Measurements from ENCODE around the gene KCNS1. TPM values are rescaled to one million over a fixed set of nuclear protein-coding genes. Genes with fewer than 3 reads are reported as not detected.

KCNS1 gene
- total RNA-seq, 1 experiment from 2014 or later = not detected

DNA sequence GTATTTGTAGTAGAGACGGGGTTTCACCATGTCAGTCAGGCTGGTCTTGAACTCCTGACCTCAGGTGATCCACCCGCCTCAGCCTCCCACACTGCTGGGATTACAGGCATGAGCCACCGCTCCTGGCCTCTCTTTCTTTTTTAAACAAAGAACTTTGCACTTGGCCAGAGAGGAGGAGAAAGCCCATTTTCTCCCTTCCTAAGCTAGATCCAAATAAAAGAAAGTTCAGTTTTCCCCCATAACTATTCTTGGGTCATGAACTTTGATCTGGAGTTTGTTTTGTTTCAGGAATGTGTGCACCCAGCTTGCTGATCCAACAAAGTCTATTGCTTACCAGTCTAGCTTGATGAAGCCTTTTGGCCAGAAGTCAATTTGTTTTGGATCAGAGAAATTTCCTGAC is 23.4 kb downstream of the KCNS1 start:
- BruUV-seq (replicated peaks) = no TSS peak
- H3K27ac ChIP-seq (ENCODE audit: low read length) = no peak overlapping the region
- no peak for ATAC-seq
- POLR2A ChIA-PET = interaction anchor here (0.7 kb wide), 1 partner anchor 125 kb away, joined by 8 read pairs; no protein-coding TSS in a partner anchor
- TF ChIP-seq, protein P1, sequence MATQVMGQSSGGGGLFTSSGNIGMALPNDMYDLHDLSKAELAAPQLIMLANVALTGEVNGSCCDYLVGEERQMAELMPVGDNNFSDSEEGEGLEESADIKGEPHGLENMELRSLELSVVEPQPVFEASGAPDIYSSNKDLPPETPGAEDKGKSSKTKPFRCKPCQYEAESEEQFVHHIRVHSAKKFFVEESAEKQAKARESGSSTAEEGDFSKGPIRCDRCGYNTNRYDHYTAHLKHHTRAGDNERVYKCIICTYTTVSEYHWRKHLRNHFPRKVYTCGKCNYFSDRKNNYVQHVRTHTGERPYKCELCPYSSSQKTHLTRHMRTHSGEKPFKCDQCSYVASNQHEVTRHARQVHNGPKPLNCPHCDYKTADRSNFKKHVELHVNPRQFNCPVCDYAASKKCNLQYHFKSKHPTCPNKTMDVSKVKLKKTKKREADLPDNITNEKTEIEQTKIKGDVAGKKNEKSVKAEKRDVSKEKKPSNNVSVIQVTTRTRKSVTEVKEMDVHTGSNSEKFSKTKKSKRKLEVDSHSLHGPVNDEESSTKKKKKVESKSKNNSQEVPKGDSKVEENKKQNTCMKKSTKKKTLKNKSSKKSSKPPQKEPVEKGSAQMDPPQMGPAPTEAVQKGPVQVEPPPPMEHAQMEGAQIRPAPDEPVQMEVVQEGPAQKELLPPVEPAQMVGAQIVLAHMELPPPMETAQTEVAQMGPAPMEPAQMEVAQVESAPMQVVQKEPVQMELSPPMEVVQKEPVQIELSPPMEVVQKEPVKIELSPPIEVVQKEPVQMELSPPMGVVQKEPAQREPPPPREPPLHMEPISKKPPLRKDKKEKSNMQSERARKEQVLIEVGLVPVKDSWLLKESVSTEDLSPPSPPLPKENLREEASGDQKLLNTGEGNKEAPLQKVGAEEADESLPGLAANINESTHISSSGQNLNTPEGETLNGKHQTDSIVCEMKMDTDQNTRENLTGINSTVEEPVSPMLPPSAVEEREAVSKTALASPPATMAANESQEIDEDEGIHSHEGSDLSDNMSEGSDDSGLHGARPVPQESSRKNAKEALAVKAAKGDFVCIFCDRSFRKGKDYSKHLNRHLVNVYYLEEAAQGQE (IDR thresholded peaks at IDR 0.05; ENCODE audit: insufficient read depth in 1 of 2, low read depth in 2 of 2, low read length in 1 of 2) = no peak
- TF ChIP-seq TCF7L2 (IDR thresholded peaks at IDR 0.05; ENCODE audit: low read depth, low read length) (no peak), POLR2AphosphoS5 (IDR thresholded peaks at IDR 0.05; ENCODE audit: low read depth, low read length) (no peak), CTCF (IDR thresholded peaks at IDR 0.05) (no peak), SIN3A (IDR thresholded peaks at IDR 0.05; ENCODE audit: borderline replicate concordance, insufficient read depth, low read depth, low read length) (no peak)
- intact Hi-C loops (cut with micrococcal nuclease; ENCODE audit: unreplicated experiment) = no loop called here
- in situ Hi-C loops (cut with HindIII; ENCODE audit: low pct_unique_long_range_greater_than_20kb, low sequenced_read_pairs) = no loop called here
- CTCF ChIA-PET = no interaction called here
- H3K9me3 ChIP-seq (ENCODE audit: control insufficient read depth, insufficient read depth, low read depth, low read length) = no peaks in the 10 kb centered on the region
- no peaks in the 10 kb centered on the region for H3K27me3 ChIP-seq (ENCODE audit: control insufficient read depth, insufficient read depth, low read length)
- H3K4me1 ChIP-seq (ENCODE audit: control insufficient read depth, insufficient read depth, low read length) = no peaks in the 10 kb centered on the region
- DNase-seq (ENCODE audit: low read depth, low spot score) = no peak
- no peak overlapping the region for H3K4me3 ChIP-seq (ENCODE audit: low read depth in 2 of 2, low read length in 2 of 2)
- no peaks in the 10 kb centered on the region; the same call in 1 of the 2 replicates for H3K36me3 ChIP-seq (ENCODE audit: control insufficient read depth, insufficient read depth, low read length)

- Histone ChIP-seq H3K9me3 (ENCODE audit: control insufficient read depth, insufficient read depth, low read depth, low read length) (no peaks in the 10 kb centered on the region), H3K4me3 (ENCODE audit: low read depth in 2 of 2, low read length in 2 of 2) (no peak overlapping the region), H3K36me3 (ENCODE audit: control insufficient read depth, insufficient read depth, low read length) (no peaks in the 10 kb centered on the region), H3K27ac (ENCODE audit: low read length) (no peak overlapping the region), H3K4me1 (ENCODE audit: control insufficient read depth, insufficient read depth, low read length) (no peaks in the 10 kb centered on the region), H3K27me3 (ENCODE audit: control insufficient read depth, insufficient read depth, low read length) (no peaks in the 10 kb centered on the region)
- ChIA-PET CTCF (interaction anchor here (0.6 kb wide), 1 partner anchor 140 kb away, joined by 3 read pairs; no protein-coding TSS in a partner anchor), POLR2A (no interaction called here)
- TF ChIP-seq CTCF (IDR thresholded peaks at IDR 0.05) = no peak
- TF ChIP-seq, protein P1 (IDR thresholded peaks at IDR 0.05; ENCODE audit: insufficient read depth in 1 of 2, low read depth in 2 of 2, low read length in 1 of 2) = no peak
- TF ChIP-seq TCF7L2 (IDR thresholded peaks at IDR 0.05; ENCODE audit: low read depth, low read length) = no peak
- TF ChIP-seq SIN3A (IDR thresholded peaks at IDR 0.05; ENCODE audit: borderline replicate concordance, insufficient read depth, low read depth, low read length) = no peak
- no peak for TF ChIP-seq POLR2AphosphoS5 (IDR thresholded peaks at IDR 0.05; ENCODE audit: low read depth, low read length)
- in situ Hi-C loops (cut with HindIII; ENCODE audit: low pct_unique_long_range_greater_than_20kb, low sequenced_read_pairs) = no loop called here
- ATAC-seq (no peak), DNase-seq (ENCODE audit: low read depth, low spot score) (no peak)
- BruUV-seq (replicated peaks) = no TSS peak
- intact Hi-C loops (cut with micrococcal nuclease; ENCODE audit: unreplicated experiment) = no loop called here
Observed at GRCh38 chr20:45073221-45073620, 27.7 kb downstream of the KCNS1 start.

All from Panc1 (cell line).